ENCODE results near the gene DNM1.
"Not testable (repeated sequence)": the region's sequence is repeated elsewhere in the genome, so short reads cannot be mapped to it uniquely, and the experiment has no call there.

Gene DNM1

GRCh38 chr9:128253140-128253990 lies 50.2 kb downstream of the DNM1 start:
- DNase-seq: no peak

- DNase-seq: no peak
These were observed 50.8 kb downstream of the DNM1 start for GRCh38 chr9:128253991-128254346.

GRCh38 chr9:128254362-128254761 lies 51.2 kb downstream of the DNM1 start:
- DNase-seq: no peak

- peak; percentile 30 to 57 for DNase-seq
These were observed 51.9 kb downstream of the DNM1 start for GRCh38 chr9:128254855-128255759.

GRCh38 chr9:128257086-128257825 lies 54.1 kb downstream of the DNM1 start:
- DNase-seq: no peak

- no peak for DNase-seq
These were observed 54.7 kb downstream of the DNM1 start for GRCh38 chr9:128257907-128258306.

- DNase-seq: no peak
These were observed 55.1 kb downstream of the DNM1 start for GRCh38 chr9:128258326-128258725.

GRCh38 chr9:128259156-128259555 lies 56.0 kb downstream of the DNM1 start:
- no peak for DNase-seq

- no peak for DNase-seq
These were observed 57.2 kb downstream of the DNM1 start for GRCh38 chr9:128260340-128260739.

GRCh38 chr9:128262687-128263086 lies 59.5 kb downstream of the DNM1 start:
- DNase-seq: no peak

GRCh38 chr9:128265348-128265847 lies 62.2 kb downstream of the DNM1 start:
- DNase-seq: no peak

- no peak for DNase-seq
These were observed 63.9 kb downstream of the DNM1 start for GRCh38 chr9:128266868-128267590.

GRCh38 chr9:128271112-128271511 lies 67.9 kb downstream of the DNM1 start:
- no peak for DNase-seq

GRCh38 chr9:128271512-128271911 lies 68.3 kb downstream of the DNM1 start:
- no peak for DNase-seq

GRCh38 chr9:128274245-128274644 lies 71.1 kb downstream of the DNM1 start:
- no peak for DNase-seq

GRCh38 chr9:128275198-128276007 lies 72.2 kb downstream of the DNM1 start, which contains the start of gene GOLGA2:
Gene GOLGA2, minus strand, starts transcription at chr9:128276007. Its CDS starts 31 bp downstream, at chr9:128275976.
- DNase-seq: peak in 1 of 2 experiments; percentile 7

- peak; percentile 100 for DNase-seq
These were observed 72.9 kb downstream of the DNM1 start, which contains the start of gene SWI5 for GRCh38 chr9:128276008-128276573. Gene SWI5, plus strand, starts transcription at chr9:128276276.

GRCh38 chr9:128276574-128277270 lies 73.5 kb downstream of the DNM1 start:
- no peak for DNase-seq

GRCh38 chr9:128279088-128280073 lies 76.2 kb downstream of the DNM1 start:
- not testable (repeated sequence) for DNase-seq
